Heart left ventricle (tissue), 16 donors: ENCODE data around the gene FTO. TPM values are rescaled to one million over a fixed set of nuclear protein-coding genes. Genes with fewer than 3 reads are reported as not detected.

ENCODE experiments used
- ATAC-seq, 4 donors: fragments of 200-7000 bp; cut with Tn5 transposase; one replicate each; pipeline ENCODE4 v1.9.1; 2020 to 2022; ENCODE audit warnings: moderate library complexity in 4 of 4, mild to moderate bottlenecking in 3 of 4, moderate number of reproducible peaks in 1 of 4
- DNase-seq, 5 donors: peaks; one replicate each; pipeline ENCODE4 v3.0.0-alpha.2; 2020
- H3K27ac ChIP-seq, 12 donors: fragments of 200-600 bp; sonication (generic) in 4 of 12; one replicate each; pipeline versions ENCODE4 v1.5.0 to v1.8.0; 2016 to 2022; ENCODE audit warnings: mild to moderate bottlenecking in 2 of 12
- H3K27me3 ChIP-seq, 9 donors: fragments of 200-600 bp; sonication (generic) in 2 of 9; one replicate each; pipeline versions ENCODE4 v1.5.1 to v1.8.0; 2016 to 2022; ENCODE audit warnings: mild to moderate bottlenecking in 3 of 9
- H3K36me3 ChIP-seq, 9 donors: fragments of 200-600 bp; sonication (generic) in 2 of 9; one replicate each; pipeline versions ENCODE4 v1.5.0 to v1.8.0; 2018 to 2022; ENCODE audit warnings: mild to moderate bottlenecking in 2 of 9
- H3K4me1 ChIP-seq, 12 donors: fragments of 200-600 bp; sonication (generic) in 4 of 12; one replicate each; pipeline versions ENCODE4 v1.5.0 to v1.8.0; 2016 to 2022; ENCODE audit warnings: mild to moderate bottlenecking in 3 of 12
- H3K4me3 ChIP-seq, 12 donors: fragments of 200-600 bp; sonication (generic) in 4 of 12; one replicate each; pipeline versions ENCODE4 v1.5.0 to v1.8.0; 2017 to 2022; ENCODE audit warnings: mild to moderate bottlenecking in 9 of 12, moderate library complexity in 4 of 12
- H3K9me3 ChIP-seq, 12 donors: fragments of 200-600 bp; sonication (generic) in 4 of 12; one replicate each; pipeline versions ENCODE4 v1.5.0 to v1.8.0; 2016 to 2022; ENCODE audit warnings: mild to moderate bottlenecking in 1 of 12
- CTCF ChIP-seq, 12 donors: fragments of 200-600 bp; sonication (generic) in 4 of 12; IDR thresholded peaks; one replicate each; pipeline versions ENCODE4 v1.5.0 to v1.8.0; 2018 to 2022; ENCODE audit warnings: antibody characterized with exemption in 12 of 12, mild to moderate bottlenecking in 5 of 12
- POLR2A ChIP-seq, 2 donors: fragments of 450-650 bp; IDR thresholded peaks; one replicate each; pipeline ENCODE4 v1.6.1; 2017; ENCODE audit warnings: antibody characterized with exemption in 2 of 2, mild to moderate bottlenecking in 2 of 2, moderate library complexity in 2 of 2
- WGBS, 4 donors: extraction: QIAGEN DNeasy Blood & Tissue Kit in 2 of 4; methylation state at CpG; one replicate each; pipeline versions ENCODE4 v1.1.5 to v1.1.7; 2013 to 2018; 5-methylcytosine and 5-hydroxymethylcytosine counted together
- intact Hi-C, 10 donors: fragments of 100-400 bp; cut with DNase I; formaldehyde crosslinking; loops; one replicate each; pipeline versions ENCODE4 v1.11.1 to v1.14.2; 2022
- polyA plus RNA-seq, 2 donors: library from polyadenylated mRNA; stranded (reverse); fragments of 200-250 nt; gene quantifications; one replicate each; pipeline ENCODE4 v1.2.3, GENCODE V29; 2013
- total RNA-seq, 9 donors: library from RNA; depleted of rRNA in 2 of 9; stranded (reverse); fragments of >200 nt in 2 of 9; fragmentation: NEBNext Ultra II Directional in 3 of 9; extraction: Animal tissue kit (Norgen Biotek cat#: 25700) in 3 of 9; gene quantifications; one replicate each; pipeline versions ENCODE4 v1.1.0 to v1.2.4, GENCODE V29; 2016 to 2023
- donor health status: ischemic (EF 13 %, LVEDD 7.1; RV severe dilation, severe dysfunction).
- donor health status: healthy with polysubstance abuse.
- donor health status: DM: no; HTN: yes; CAD: no.
- donor health status: DM: no; HTN: no; CAD: no.
- donor health status: ischemic (EF 25% LVEDD 6.9; RV normal size, moderate dysfunction).
- donor health status: ischemic (EF 25% LVEDD 5.7; RV mildly dilated, moderate dysfunction).
- donor health status: healthy.
- donor health status: DM: yes; HTN: yes; CAD: no.
- donor health status: ischemic (EF 35%, LVEDD 5.7; RV mildly dilated, moderate dysfunction).
- donor health status: nonischemic (EF 11% LVEDD 7.7; RV severe dilation, severe dysfunction).
- donor health status: DM: yes; HTN: yes; CAD: no.
- donor health status: PGD.
- donor health status: ischemic (EF 29% LVEDD 5.4; RV normal size, mild dysfunction).
- donor health status: nonischemic (EF 23%, LVEDD 6.1; RV moderate dilation, normal function).

FTO gene
- total and polyA plus RNA-seq, 11 donors: 11.8 to 105 (median 86.8) TPM

GRCh38 chr16:53881371-53881770, 177.4 kb downstream of the FTO start:
- TF ChIP-seq CTCF (IDR thresholded peaks at IDR 0.05) (no peak), POLR2A (IDR thresholded peaks at IDR 0.05) (no peak)
- intact Hi-C loops: no loop called here
- ATAC-seq (no peak), DNase-seq (no peak)
- H3K4me1 ChIP-seq: peaks cover 0 to 8% (median 0%) of the 10 kb centered on the region in 12 donors
- no peak overlapping the region for H3K27ac ChIP-seq
- H3K4me3 ChIP-seq: no peak overlapping the region
- no peaks in the 10 kb centered on the region for H3K27me3 ChIP-seq
- H3K36me3 ChIP-seq: peaks cover 0 to 31% (median 15%) of the 10 kb centered on the region in 9 donors
- H3K9me3 ChIP-seq: no peaks in the 10 kb centered on the region
- 72 to 96% (median 91%) methylated on average over 2 of the region's 2 CpGs for WGBS, 4 donors

- peaks cover 0 to 31% (median 15%) of the 10 kb centered on the region in 9 donors for H3K36me3 ChIP-seq
- H3K9me3 ChIP-seq: no peaks in the 10 kb centered on the region
- H3K4me3 ChIP-seq: no peak overlapping the region
- WGBS, 4 donors: 90 to 97% (median 97%) methylated on average over 1 of the region's 1 CpG
- ATAC-seq: no peak
- no peaks in the 10 kb centered on the region for H3K27me3 ChIP-seq
- intact Hi-C loops: no loop called here
- TF ChIP-seq CTCF (IDR thresholded peaks at IDR 0.05) (no peak), POLR2A (IDR thresholded peaks at IDR 0.05) (no peak)
- DNase-seq: no peak
- no peak overlapping the region for H3K27ac ChIP-seq
- H3K4me1 ChIP-seq: peaks cover 0 to 8% (median 0%) of the 10 kb centered on the region in 12 donors
Observed at GRCh38 chr16:53882310-53882709, 178.4 kb downstream of the FTO start.

- peaks cover 0 to 47% (median 29%) of the 10 kb centered on the region in 9 donors for H3K36me3 ChIP-seq
- TF ChIP-seq CTCF (IDR thresholded peaks at IDR 0.05) (no peak), POLR2A (IDR thresholded peaks at IDR 0.05) (no peak)
- H3K27me3 ChIP-seq: no peaks in the 10 kb centered on the region
- no peak overlapping the region for H3K4me3 ChIP-seq
- intact Hi-C loops: no loop called here
- H3K9me3 ChIP-seq: no peaks in the 10 kb centered on the region
- 91 to 94% (median 92%) methylated on average over 4 of the region's 4 CpGs for WGBS, 4 donors
- ATAC-seq: no peak
- no peaks in the 10 kb centered on the region for H3K4me1 ChIP-seq
- no peak for DNase-seq
- no peak overlapping the region for H3K27ac ChIP-seq
Observed at GRCh38 chr16:53884748-53885147, 180.8 kb downstream of the FTO start.

GRCh38 chr16:53886482-53887378, 182.8 kb downstream of the FTO start:
- H3K9me3 ChIP-seq: no peaks in the 10 kb centered on the region
- intact Hi-C loops: no loop called here
- H3K27ac ChIP-seq: no peak overlapping the region
- ATAC-seq (no peak), DNase-seq (no peak)
- H3K4me1 ChIP-seq: peaks cover 0 to under 1% (median 0%) of the 10 kb centered on the region in 12 donors
- 90 to 98% (median 97%) methylated on average over 7 of the region's 7 CpGs for WGBS, 4 donors
- H3K36me3 ChIP-seq: peaks cover 0 to 37% (median 28%) of the 10 kb centered on the region in 9 donors
- TF ChIP-seq CTCF (IDR thresholded peaks at IDR 0.05): no peak
- TF ChIP-seq POLR2A (IDR thresholded peaks at IDR 0.05): no peak
- H3K27me3 ChIP-seq: no peaks in the 10 kb centered on the region
- H3K4me3 ChIP-seq: no peak overlapping the region
